ENCODE results near the gene KAT7. TPM values are rescaled to one million over a fixed set of nuclear protein-coding genes. Genes with fewer than 3 reads are reported as not detected.

Gene KAT7
- total RNA-seq, 1 experiment from 2014 or later, result 90.6 TPM

Other genes with a start within 250 kb of the KAT7 start
- gene NXPH3, start 212.8 kb upstream of the KAT7 start, total RNA-seq (2022), result not detected in 2 replicates
- 79.0 and 79.9 TPM in 2 replicates for gene SPOP, start 110.6 kb upstream of the KAT7 start, total RNA-seq (2022)
- 117 and 127 TPM in 2 replicates for gene SLC35B1, start 80.7 kb upstream of the KAT7 start, total RNA-seq (2022)
- gene FAM117A, start 24.6 kb upstream of the KAT7 start, total RNA-seq (2022), result 14.2 and 14.9 TPM in 2 replicates
- gene TAC4, start 59.4 kb downstream of the KAT7 start, total RNA-seq (2022), result not detected in 2 replicates
- gene DLX4, start 180.5 kb downstream of the KAT7 start, total RNA-seq (2022), result 2.4 and 2.5 TPM in 2 replicates
- gene DLX3, start 206.5 kb downstream of the KAT7 start, total RNA-seq (2022), result not detected in 2 replicates